ENCODE results near the gene ATP2B3. TPM values are rescaled to one million over a fixed set of nuclear protein-coding genes. Genes with fewer than 3 reads are reported as not detected.

ATP2B3 gene
- polyA plus RNA-seq, 1 donor (not counting 4 experiments of a cell fraction or from before 2014, with no cell fraction given) = not detected

DNA sequence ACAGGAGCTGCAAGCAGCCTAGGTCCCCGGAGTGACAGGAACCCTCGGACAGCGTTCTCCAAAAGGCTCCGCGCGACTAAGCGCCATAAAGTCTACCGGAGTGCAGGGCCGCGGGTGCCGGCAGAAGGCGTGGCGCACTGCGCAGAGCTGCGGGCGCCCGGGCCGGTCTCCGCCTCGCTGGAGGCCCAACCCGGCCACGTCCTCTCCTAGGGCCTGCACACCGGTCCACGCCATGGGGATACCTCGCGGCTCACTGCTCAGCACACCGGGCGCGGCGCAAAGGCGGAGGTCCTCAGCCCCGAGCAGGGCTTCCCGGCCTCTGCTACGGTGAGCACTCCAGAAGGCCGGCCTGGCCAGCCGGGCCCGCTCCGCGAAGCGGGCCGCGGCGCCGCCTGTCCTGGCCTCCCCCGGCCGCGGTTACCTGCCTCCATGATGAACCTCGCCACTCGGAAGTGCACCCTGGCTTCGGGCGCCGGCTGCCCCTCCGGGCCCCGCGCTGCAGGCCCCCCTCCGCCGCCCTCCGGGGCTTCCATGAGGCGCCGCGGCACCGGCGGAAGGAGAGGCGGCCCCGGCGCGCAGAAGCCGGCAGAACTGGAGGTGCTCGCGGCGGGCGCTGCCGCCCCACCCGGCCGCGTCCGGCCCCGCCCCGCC lies 81.2 kb downstream of the ATP2B3 start, which contains the start of gene CCNQ:
TSS of gene CCNQ (minus strand) at position 599 of the 651 bp plus-strand sequence. CDS start at position 533, 66 bp downstream.
- H3K9me1 ChIP-seq (ENCODE audit: control insufficient read depth, extremely low read depth, insufficient read depth, low read length) = no peaks in the 10 kb centered on the region
- H3K4me3 ChIP-seq (ENCODE audit: control insufficient read depth in 2 of 3, extremely low read depth in 1 of 3, insufficient read depth in 2 of 3, low read depth in 1 of 3, low read length in 3 of 3) = peak within 1 kb of the TSS; percentile 55 to 78 (median 65)
- FAIRE-seq (no peak), DNase-seq (ENCODE audit: low read depth, low spot score) (no peak)
- peak within 1 kb of the TSS; percentile 59 for H2AFZ ChIP-seq (ENCODE audit: control insufficient read depth, low read length)
- H3K79me2 ChIP-seq (ENCODE audit: control insufficient read depth, insufficient read depth, low read length) = peaks cover 19% of the 10 kb centered on the region
- TF ChIP-seq, protein P1, sequence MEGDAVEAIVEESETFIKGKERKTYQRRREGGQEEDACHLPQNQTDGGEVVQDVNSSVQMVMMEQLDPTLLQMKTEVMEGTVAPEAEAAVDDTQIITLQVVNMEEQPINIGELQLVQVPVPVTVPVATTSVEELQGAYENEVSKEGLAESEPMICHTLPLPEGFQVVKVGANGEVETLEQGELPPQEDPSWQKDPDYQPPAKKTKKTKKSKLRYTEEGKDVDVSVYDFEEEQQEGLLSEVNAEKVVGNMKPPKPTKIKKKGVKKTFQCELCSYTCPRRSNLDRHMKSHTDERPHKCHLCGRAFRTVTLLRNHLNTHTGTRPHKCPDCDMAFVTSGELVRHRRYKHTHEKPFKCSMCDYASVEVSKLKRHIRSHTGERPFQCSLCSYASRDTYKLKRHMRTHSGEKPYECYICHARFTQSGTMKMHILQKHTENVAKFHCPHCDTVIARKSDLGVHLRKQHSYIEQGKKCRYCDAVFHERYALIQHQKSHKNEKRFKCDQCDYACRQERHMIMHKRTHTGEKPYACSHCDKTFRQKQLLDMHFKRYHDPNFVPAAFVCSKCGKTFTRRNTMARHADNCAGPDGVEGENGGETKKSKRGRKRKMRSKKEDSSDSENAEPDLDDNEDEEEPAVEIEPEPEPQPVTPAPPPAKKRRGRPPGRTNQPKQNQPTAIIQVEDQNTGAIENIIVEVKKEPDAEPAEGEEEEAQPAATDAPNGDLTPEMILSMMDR (optimal IDR thresholded peaks at IDR 0.05 in 1 of 3, IDR thresholded peaks at IDR 0.05 in 1 of 3, conservative IDR thresholded peaks at IDR 0.05 in 1 of 3; ENCODE audit: extremely low read depth in 1 of 3, insufficient read depth in 2 of 3, low read length in 3 of 3) = no peak
- TF ChIP-seq EZH2 (IDR thresholded peaks at IDR 0.05; ENCODE audit: low read length) = no peak
- dilution Hi-C loops (cut with MboI; ENCODE audit: extremely low pct_ligation_motif_present, low sequenced_read_pairs) = no loop called here
- no peaks in the 10 kb centered on the region for H3K27me3 ChIP-seq (ENCODE audit: control insufficient read depth, extremely low read depth, insufficient read depth, low read length)
- H3K36me3 ChIP-seq (ENCODE audit: control insufficient read depth in 2 of 2, extremely low read depth in 1 of 2, insufficient read depth in 2 of 2, low read length in 2 of 2) = peaks cover 2 to 3% of the 10 kb centered on the region in 2 experiments
- H3K4me2 ChIP-seq (ENCODE audit: control insufficient read depth, extremely low read depth, insufficient read depth, low read depth, low read length) = peak within 1 kb of the TSS; percentile 85
- peaks cover 20% of the 10 kb centered on the region for H3K4me1 ChIP-seq (ENCODE audit: control insufficient read depth, extremely low read depth, insufficient read depth, low read length)
- peak within 1 kb of the TSS; percentile 43 for H3K27ac ChIP-seq (ENCODE audit: control insufficient read depth, insufficient read depth, low read length)
- no peaks in the 10 kb centered on the region for H3K9me3 ChIP-seq (ENCODE audit: control insufficient read depth, low read depth, low read length)
- H3K9ac ChIP-seq (ENCODE audit: control insufficient read depth, extremely low read depth, insufficient read depth, low read length) = peak within 1 kb of the TSS; percentile 77
- H4K20me1 ChIP-seq (ENCODE audit: control insufficient read depth, extremely low read depth, insufficient read depth, low read length) = no peaks in the 10 kb centered on the region

DNA sequence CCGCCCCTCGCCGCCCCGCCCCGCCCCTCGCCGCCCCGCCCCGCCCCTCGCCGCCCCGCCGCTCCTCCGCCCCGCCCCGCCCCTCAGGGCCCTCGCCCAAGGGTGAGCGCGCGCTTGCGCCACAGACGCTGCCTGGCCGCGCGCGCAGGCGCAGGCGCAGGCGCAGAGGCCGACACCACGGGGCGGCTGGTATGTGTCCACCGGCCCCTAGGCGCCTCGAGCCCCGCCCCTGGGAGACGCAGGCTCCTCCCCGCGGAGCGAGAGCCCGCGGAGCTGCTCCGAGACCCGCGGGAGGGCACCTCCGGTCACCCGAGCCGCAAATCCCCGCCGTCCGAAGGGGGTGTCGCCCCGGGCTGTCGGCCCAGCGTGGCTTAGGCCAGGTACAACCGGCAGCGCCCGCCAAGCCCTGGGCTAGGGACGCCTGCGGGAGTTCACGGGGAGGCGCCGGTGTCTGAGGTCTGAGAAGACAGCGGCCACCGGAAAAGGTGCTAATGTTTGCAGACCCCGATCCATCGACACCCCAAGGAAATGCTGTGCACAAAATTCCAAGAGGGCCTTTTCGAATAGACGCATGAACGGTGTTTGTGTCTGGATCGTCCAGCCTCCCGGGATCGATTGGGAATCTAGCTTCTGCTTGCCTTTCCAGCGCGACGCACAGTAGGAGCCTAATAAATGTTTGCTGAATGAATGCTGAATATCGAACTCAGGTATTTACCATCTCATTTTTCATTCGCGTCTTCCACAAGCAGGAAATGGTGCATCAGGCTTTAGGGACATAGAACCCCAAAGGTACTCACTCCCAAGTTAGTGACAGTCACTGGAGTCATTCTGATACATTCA lies 82.0 kb downstream of the ATP2B3 start:
- DNase-seq (ENCODE audit: low read depth, low spot score) = peak; percentile 33

More for the DNA sequence above, 82.0 kb downstream of the ATP2B3 start:
- FAIRE-seq = no peak
- Histone ChIP-seq H4K20me1 (ENCODE audit: control insufficient read depth, extremely low read depth, insufficient read depth, low read length) (no peaks in the 10 kb centered on the region), H3K4me1 (ENCODE audit: control insufficient read depth, extremely low read depth, insufficient read depth, low read length) (peaks cover 20% of the 10 kb centered on the region), H3K4me3 (ENCODE audit: control insufficient read depth in 2 of 3, extremely low read depth in 1 of 3, insufficient read depth in 2 of 3, low read depth in 1 of 3, low read length in 3 of 3) (peak overlapping the region; percentile 42 to 72 (median 55)), H2AFZ (ENCODE audit: control insufficient read depth, low read length) (peak overlapping the region; percentile 59), H3K9me1 (ENCODE audit: control insufficient read depth, extremely low read depth, insufficient read depth, low read length) (no peaks in the 10 kb centered on the region), H3K9ac (ENCODE audit: control insufficient read depth, extremely low read depth, insufficient read depth, low read length) (peak overlapping the region; percentile 59), H3K9me3 (ENCODE audit: control insufficient read depth, low read depth, low read length) (no peaks in the 10 kb centered on the region), H3K79me2 (ENCODE audit: control insufficient read depth, insufficient read depth, low read length) (peaks cover 19% of the 10 kb centered on the region), H3K27me3 (ENCODE audit: control insufficient read depth, extremely low read depth, insufficient read depth, low read length) (no peaks in the 10 kb centered on the region), H3K27ac (ENCODE audit: control insufficient read depth, insufficient read depth, low read length) (peak overlapping the region; percentile 1), H3K4me2 (ENCODE audit: control insufficient read depth, extremely low read depth, insufficient read depth, low read depth, low read length) (peak overlapping the region; percentile 85), H3K36me3 (ENCODE audit: control insufficient read depth in 2 of 2, extremely low read depth in 1 of 2, insufficient read depth in 2 of 2, low read length in 2 of 2) (peaks cover 0 to 2% of the 10 kb centered on the region in 2 experiments)
- dilution Hi-C loops (cut with MboI; ENCODE audit: extremely low pct_ligation_motif_present, low sequenced_read_pairs) = no loop called here
- TF ChIP-seq, protein P1 (optimal IDR thresholded peaks at IDR 0.05 in 1 of 3, IDR thresholded peaks at IDR 0.05 in 1 of 3, conservative IDR thresholded peaks at IDR 0.05 in 1 of 3; ENCODE audit: extremely low read depth in 1 of 3, insufficient read depth in 2 of 3, low read length in 3 of 3) = no peak
- TF ChIP-seq EZH2 (IDR thresholded peaks at IDR 0.05; ENCODE audit: low read length) = no peak

Measured in keratinocyte (primary cell).